Colonic mucosa (tissue), 4 donors: ENCODE data around the gene OGA. TPM values are rescaled to one million over a fixed set of nuclear protein-coding genes. Genes with fewer than 3 reads are reported as not detected.

Experiments used
- DNase-seq: peaks from one replicate; pipeline ENCODE4 v3.0.0-alpha.2; 2020
- H3K27ac ChIP-seq: fragments of 200-600 bp; one replicate; pipeline ENCODE4 v1.8.0; 2021
- H3K27me3 ChIP-seq: fragments of 200-600 bp; one replicate; pipeline ENCODE4 v1.8.0; 2021
- H3K36me3 ChIP-seq: fragments of 200-600 bp; one replicate; pipeline ENCODE4 v1.8.0; 2021
- H3K4me1 ChIP-seq: fragments of 200-600 bp; one replicate; pipeline ENCODE4 v1.8.0; 2021; ENCODE audit warnings: mild to moderate bottlenecking
- H3K4me3 ChIP-seq: fragments of 200-600 bp; one replicate; pipeline ENCODE4 v1.8.0; 2021
- H3K9ac ChIP-seq, 2 donors: one replicate each; pipeline ENCODE4 v1.7.0; 2013; ENCODE audit warnings: control low read depth in 2 of 2, low read depth in 2 of 2, low read length in 2 of 2
- H3K9me3 ChIP-seq: fragments of 200-600 bp; one replicate; pipeline ENCODE4 v1.8.0; 2021
- intact Hi-C: fragments of 100-400 bp; cut with DNase I; formaldehyde crosslinking; loops from one replicate; pipeline ENCODE4 v1.14.1; 2022
- total RNA-seq, 2 donors: library from RNA; stranded (reverse); fragmentation: NEBNext Ultra II Directional in 1 of 2; extraction: Animal tissue kit (Norgen Biotek cat#: 25700) in 1 of 2; gene quantifications; one replicate each; pipeline ENCODE4 v1.2.1, GENCODE V29; 2021
- TF ChIP-seq, protein P1 (sequence below): fragments of 200-600 bp; IDR thresholded peaks from one replicate; pipeline ENCODE4 v1.8.0; 2022; ENCODE audit warnings: antibody characterized with exemption, mild to moderate bottlenecking
- donor health status: healthy.
- donor health status: DM: no; HTN: no; CAD: no.
- donor health status: DM: no; HTN: no; CAD: no.

OGA gene
- total RNA-seq, 2 donors from 2014 or later = 70.4 to 77.8 TPM

DNA sequence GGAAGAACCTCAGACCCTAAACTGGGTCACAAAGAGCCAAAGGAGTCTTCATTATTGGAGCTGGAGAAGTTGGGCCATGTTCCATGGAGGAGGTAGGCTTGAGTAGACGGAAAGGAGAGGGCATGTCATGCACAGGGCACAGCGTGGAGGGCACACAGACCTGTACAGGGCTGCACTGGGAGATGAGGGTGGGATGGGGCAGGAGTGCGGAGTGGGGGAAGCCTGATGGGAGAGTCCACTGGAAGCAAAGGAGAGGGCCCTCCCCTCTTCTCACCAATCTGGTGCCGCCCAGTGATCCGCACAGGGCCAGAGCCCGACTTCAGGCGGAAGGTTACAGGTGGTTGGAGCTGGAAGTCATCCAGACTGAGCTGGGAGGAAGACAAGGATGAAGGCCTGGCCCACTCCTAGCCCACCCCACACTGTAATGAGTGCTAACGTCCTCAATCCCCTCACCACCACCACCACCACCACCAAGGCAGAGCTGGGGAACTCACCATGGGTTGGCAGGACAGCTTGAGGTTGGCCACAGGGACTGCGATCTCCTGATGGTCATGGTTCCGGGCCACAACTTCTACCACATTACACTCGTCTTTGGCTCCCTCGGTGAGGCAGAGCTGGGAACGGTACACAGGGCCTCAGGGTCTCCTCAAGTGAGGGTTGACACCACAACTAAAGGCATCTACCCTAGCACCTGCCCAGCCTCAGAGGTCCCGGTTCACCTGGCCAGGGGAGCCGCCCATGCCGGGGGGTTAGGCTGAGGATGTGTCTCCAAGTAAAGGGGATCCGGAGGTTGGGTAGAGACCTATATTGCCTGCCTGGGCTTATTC, 36.0 kb downstream of the OGA start:
- DNase-seq = no peak
- H3K4me1 ChIP-seq = peaks cover 20% of the 10 kb centered on the region
- H3K9me3 ChIP-seq = no peaks in the 10 kb centered on the region
- no peak overlapping the region for H3K27ac ChIP-seq
- H3K27me3 ChIP-seq = no peaks in the 10 kb centered on the region
- TF ChIP-seq, protein P1, sequence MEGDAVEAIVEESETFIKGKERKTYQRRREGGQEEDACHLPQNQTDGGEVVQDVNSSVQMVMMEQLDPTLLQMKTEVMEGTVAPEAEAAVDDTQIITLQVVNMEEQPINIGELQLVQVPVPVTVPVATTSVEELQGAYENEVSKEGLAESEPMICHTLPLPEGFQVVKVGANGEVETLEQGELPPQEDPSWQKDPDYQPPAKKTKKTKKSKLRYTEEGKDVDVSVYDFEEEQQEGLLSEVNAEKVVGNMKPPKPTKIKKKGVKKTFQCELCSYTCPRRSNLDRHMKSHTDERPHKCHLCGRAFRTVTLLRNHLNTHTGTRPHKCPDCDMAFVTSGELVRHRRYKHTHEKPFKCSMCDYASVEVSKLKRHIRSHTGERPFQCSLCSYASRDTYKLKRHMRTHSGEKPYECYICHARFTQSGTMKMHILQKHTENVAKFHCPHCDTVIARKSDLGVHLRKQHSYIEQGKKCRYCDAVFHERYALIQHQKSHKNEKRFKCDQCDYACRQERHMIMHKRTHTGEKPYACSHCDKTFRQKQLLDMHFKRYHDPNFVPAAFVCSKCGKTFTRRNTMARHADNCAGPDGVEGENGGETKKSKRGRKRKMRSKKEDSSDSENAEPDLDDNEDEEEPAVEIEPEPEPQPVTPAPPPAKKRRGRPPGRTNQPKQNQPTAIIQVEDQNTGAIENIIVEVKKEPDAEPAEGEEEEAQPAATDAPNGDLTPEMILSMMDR = no peak
- intact Hi-C loops = loop anchor here (5.0 kb wide), 2 partner anchors 180 to 195 kb away; partner anchors contain the start of genes DPCD and POLL
- H3K9ac ChIP-seq = peak overlapping the region in 1 of 2 donors; percentile 68
- H3K36me3 ChIP-seq = peaks cover 7% of the 10 kb centered on the region
- peak overlapping the region; percentile 54 for H3K4me3 ChIP-seq

DNA sequence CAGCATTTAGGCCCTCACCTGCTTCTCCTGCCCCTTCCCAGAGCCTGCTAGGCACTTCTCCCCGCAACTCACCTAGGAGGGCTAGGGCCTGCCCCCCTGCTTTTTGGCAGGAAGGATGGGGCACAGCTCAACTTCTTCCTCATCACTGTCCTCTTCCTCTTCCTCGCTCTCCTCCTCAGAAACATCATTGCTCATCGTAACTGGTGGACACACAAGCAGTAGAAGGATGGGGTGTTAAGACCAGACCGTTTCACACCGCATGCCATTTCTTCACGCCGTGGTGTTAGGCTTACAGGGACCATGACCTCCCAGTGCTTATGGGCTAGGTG, 36.6 kb downstream of the OGA start:
- Histone ChIP-seq H3K9ac (no peak overlapping the region), H3K4me1 (peaks cover 20% of the 10 kb centered on the region), H3K27me3 (no peaks in the 10 kb centered on the region), H3K27ac (no peak overlapping the region), H3K36me3 (peaks cover under 1% of the 10 kb centered on the region), H3K9me3 (no peaks in the 10 kb centered on the region), H3K4me3 (no peak overlapping the region)
- DNase-seq = no peak
- TF ChIP-seq, protein P1 = no peak
- intact Hi-C loops = loop anchor here (5.0 kb wide), 2 partner anchors 179 to 194 kb away; partner anchors contain the start of genes DPCD and POLL

DNA sequence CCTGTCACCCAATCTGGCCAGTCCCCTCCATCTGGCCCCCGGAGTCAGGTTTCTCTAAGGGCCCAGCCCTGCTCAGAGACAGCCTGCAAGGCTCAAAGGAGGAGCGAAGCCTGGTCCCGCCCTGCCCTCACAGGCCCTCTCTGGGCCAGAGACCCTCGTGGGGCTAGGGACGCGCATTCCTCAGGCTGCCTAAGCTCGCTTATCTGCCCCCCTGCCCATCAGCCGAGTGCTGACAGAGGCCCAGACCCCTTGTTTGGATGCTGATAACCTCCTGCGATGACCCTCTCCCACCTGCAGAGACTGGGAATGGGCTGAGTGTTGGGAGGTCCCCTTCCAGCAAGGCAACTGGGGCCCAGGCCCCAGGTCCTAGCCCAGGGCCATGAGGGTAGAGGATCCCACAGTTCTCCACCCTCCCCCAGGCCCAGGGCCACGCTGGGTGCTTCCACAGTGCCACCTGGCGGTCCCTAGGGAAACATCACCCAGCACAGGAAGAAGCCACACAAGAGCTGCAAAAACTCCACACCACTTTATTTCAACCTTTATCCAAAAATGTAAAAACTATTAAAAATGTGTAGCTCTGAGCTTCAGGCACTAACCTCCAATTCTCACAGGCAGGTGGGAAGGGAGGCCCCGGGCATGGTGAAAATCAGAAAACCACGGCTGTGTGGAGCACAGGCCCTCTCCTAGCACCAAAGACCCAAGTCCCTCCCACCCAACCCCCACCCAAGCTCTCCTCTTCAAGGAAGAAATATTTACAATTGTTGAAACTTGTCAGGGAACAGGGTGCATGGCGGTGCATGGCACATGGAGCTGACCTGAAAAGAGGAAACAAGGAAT, 37.2 kb downstream of the OGA start:
- intact Hi-C loops = loop anchor here (5.0 kb wide), 2 partner anchors 179 to 194 kb away; partner anchors contain the start of genes DPCD and POLL
- peak; percentile 71 for DNase-seq
- TF ChIP-seq, protein P1 = peak; percentile 90
- H3K4me3 ChIP-seq = no peak overlapping the region
- H3K36me3 ChIP-seq = no peaks in the 10 kb centered on the region
- peaks cover 5% of the 10 kb centered on the region for H3K27me3 ChIP-seq
- H3K4me1 ChIP-seq = peaks cover 20% of the 10 kb centered on the region
- H3K9ac ChIP-seq = no peak overlapping the region
- no peaks in the 10 kb centered on the region for H3K9me3 ChIP-seq
- H3K27ac ChIP-seq = no peak overlapping the region

DNA sequence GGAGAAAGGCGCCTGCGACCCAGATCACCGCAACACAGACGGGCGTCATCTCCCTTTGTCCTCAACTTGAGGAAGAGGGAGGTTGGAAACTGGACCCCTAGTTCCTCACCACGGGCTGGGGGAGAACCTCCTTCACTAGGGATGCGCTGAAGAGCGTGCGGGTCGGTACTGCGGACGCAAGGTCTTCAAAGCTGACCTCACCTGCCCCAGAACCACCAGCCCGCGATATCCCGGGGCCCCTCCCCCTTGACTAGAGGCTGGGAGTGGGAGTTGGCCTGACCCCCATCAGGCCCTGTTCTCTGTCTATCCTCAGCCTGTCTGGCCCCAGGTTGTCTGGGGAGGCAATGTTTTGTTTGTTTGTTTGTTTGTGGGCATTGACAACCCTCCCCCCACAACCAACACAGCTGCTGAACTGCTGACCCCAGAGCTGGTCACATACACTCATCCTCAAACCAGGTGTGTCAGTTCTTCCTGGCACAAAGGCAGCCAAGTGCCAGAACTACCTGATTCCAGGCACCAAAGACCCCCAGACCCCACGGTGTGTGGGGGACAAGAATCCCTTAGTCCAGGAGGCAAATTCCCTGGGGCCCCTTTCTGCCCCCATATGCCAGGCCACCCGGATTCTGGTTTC, 37.9 kb downstream of the OGA start:
- H3K36me3 ChIP-seq = no peaks in the 10 kb centered on the region
- H3K27ac ChIP-seq = no peak overlapping the region
- no peak for DNase-seq
- H3K4me1 ChIP-seq = peaks cover 20% of the 10 kb centered on the region
- peaks cover 9% of the 10 kb centered on the region for H3K27me3 ChIP-seq
- intact Hi-C loops = loop anchor here (5.0 kb wide), 2 partner anchors 178 to 193 kb away; partner anchors contain the start of genes DPCD and POLL
- H3K9me3 ChIP-seq = no peaks in the 10 kb centered on the region
- H3K4me3 ChIP-seq = peak overlapping the region; percentile 41
- peak overlapping the region in 1 of 2 donors; percentile 55 for H3K9ac ChIP-seq
- TF ChIP-seq, protein P1 = no peak
